ENCODE data around the gene RDH13.
"Not testable (repeated sequence)": the region's sequence is repeated elsewhere in the genome, so short reads cannot be mapped to it uniquely, and the experiment has no call there.

RDH13 gene

DNA sequence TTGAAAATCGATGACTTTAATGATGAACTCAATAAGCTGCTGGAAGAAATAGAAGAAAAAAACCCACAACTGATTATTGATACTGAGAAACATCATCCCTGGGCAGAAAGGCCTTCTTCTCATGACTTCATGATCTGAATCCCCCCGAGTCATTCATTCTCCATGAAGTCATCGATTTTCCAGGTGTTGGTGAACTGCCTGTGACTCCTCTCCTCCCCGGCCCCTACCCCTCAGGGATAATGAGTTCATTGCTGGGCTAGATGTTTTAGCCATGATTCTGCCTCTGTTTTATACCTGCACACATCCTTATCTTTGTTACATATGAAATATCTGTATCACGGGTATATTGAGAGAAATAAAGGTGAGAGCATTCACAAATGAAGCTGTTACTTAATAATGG, 62.2 kb downstream of the RDH13 start:
- Histone ChIP-seq H2AFZ (ENCODE audit: low read depth, low read length) (no peak overlapping the region), H3K9me3 (ENCODE audit: low read length) (peaks cover 9% of the 10 kb centered on the region), H3K4me3 (ENCODE audit: low read length) (no peak overlapping the region), H3K36me3 (ENCODE audit: insufficient read depth, low read length) (no peaks in the 10 kb centered on the region), H3K27me3 (ENCODE audit: insufficient read depth, low read length) (peaks cover 16% of the 10 kb centered on the region), H3K4me1 (ENCODE audit: insufficient read depth, low read length) (peaks cover 3% of the 10 kb centered on the region)

DNA sequence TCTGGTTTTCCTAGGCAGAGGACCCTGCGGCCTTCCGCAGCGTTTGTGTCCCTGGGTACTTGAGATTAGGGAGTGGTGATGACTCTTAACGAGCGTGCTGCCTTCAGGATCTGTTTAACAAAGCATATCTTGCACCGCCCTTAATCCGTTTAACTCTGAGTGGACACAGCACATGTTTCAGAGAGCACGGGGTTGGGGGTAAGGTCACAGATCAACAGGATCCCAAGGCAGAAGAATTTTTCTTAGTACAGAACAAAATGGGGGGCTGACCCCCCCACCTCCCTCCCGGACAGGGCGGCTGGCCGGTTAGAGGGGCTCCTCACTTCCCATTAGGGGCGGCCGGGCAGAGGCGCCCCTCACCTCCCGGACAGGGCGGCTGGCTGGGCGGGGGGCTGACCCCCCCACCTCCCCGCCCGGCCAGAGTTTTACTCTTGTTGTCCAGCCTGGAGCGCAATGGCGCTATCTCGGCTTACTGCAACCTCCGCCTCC, 64.2 kb downstream of the RDH13 start:
- H3K27me3 ChIP-seq (ENCODE audit: insufficient read depth, low read length), result peaks cover 14% of the 10 kb centered on the region
- not testable (repeated sequence) for H3K36me3 ChIP-seq (ENCODE audit: insufficient read depth, low read length); H3K9me3 ChIP-seq (ENCODE audit: low read length); H3K4me3 ChIP-seq (ENCODE audit: low read length); H2AFZ ChIP-seq (ENCODE audit: low read depth, low read length); H3K4me1 ChIP-seq (ENCODE audit: insufficient read depth, low read length)

DNA sequence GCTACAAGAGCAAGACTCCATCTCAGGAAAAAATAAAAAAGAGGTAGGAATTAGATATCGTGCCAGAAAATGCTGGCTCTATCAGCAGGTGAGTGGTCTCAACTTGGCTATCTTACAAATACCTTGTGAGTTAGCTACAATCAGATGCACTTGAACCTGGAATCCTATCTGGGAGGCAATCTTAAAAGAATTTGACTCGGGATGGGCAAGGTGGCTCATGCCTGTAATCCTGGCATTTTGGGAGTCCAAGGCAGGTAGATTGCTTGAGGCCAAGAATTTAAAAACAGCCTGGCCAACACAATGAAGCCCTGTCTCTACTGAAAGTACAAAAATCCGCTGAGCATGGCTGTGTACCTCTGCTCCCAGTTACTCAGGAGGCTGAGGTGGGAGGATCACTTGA, 67.4 kb downstream of the RDH13 start:
- no peak overlapping the region for H3K4me3 ChIP-seq (ENCODE audit: low read length)
- H3K27me3 ChIP-seq (ENCODE audit: insufficient read depth, low read length), result peaks cover 6% of the 10 kb centered on the region
- H3K9me3 ChIP-seq (ENCODE audit: low read length), result no peaks in the 10 kb centered on the region
- H2AFZ ChIP-seq (ENCODE audit: low read depth, low read length), result no peak overlapping the region
- H3K4me1 ChIP-seq (ENCODE audit: insufficient read depth, low read length), result no peaks in the 10 kb centered on the region
- no peaks in the 10 kb centered on the region for H3K36me3 ChIP-seq (ENCODE audit: insufficient read depth, low read length)

All from neuron (in vitro differentiated cells).